Breast epithelium (tissue), 3 donors: Measurements from ENCODE around the gene FEM1C.

ENCODE experiments used
- CTCF ChIP-seq, 3 donors: fragments of 450-650 bp; IDR thresholded peaks; one replicate each; pipeline ENCODE4 v1.5.1; 2016 to 2017; ENCODE audit warnings: antibody characterized with exemption in 3 of 3, mild to moderate bottlenecking in 3 of 3, moderate library complexity in 3 of 3
- POLR2A ChIP-seq: fragments of 450-650 bp; IDR thresholded peaks from one replicate; pipeline ENCODE4 v1.6.1; 2016; ENCODE audit warnings: antibody characterized with exemption, mild to moderate bottlenecking, moderate library complexity
- POLR2AphosphoS5 ChIP-seq, 3 donors: sonication (generic); formaldehyde crosslinking; IDR thresholded peaks; one replicate each; pipeline ENCODE4 v1.6.1; 2017; ENCODE audit warnings: antibody characterized with exemption in 3 of 3

GRCh38 chr5:115531787-115532367 lies 12.7 kb downstream of the FEM1C start:
- TF ChIP-seq CTCF (IDR thresholded peaks at IDR 0.05) (no peak), POLR2A (no peak), POLR2AphosphoS5 (IDR thresholded peaks at IDR 0.05) (no peak)
